ENCODE data around the gene P3H4.
"Not testable (repeated sequence)": the region's sequence is repeated elsewhere in the genome, so short reads cannot be mapped to it uniquely, and the experiment has no call there.

P3H4 gene

GRCh38 chr17:41811549-41812380 is at the start of gene P3H4:
P3H4 (minus strand) TSS chr17:41811949; CDS start chr17:41811915, 34 bp downstream.
- peak; percentile 85 for DNase-seq (ENCODE audit: low spot score)

- DNase-seq (ENCODE audit: low spot score): no peak
These were observed 48.6 kb upstream of the P3H4 start for GRCh38 chr17:41860254-41860931.

GRCh38 chr17:41851382-41851781 is 39.6 kb upstream of the P3H4 start:
- not testable (repeated sequence) for DNase-seq (ENCODE audit: low spot score)

- no peak for DNase-seq (ENCODE audit: low spot score)
These were observed 37.7 kb upstream of the P3H4 start for GRCh38 chr17:41849251-41849990.

- no peak for DNase-seq (ENCODE audit: low spot score)
These were observed 37.0 kb upstream of the P3H4 start for GRCh38 chr17:41848788-41849187.

GRCh38 chr17:41844971-41845370 is 33.2 kb upstream of the P3H4 start:
- DNase-seq (ENCODE audit: low spot score): no peak

GRCh38 chr17:41840781-41841180 is 29.0 kb upstream of the P3H4 start:
- not testable (repeated sequence) for DNase-seq (ENCODE audit: low spot score)

- not testable (repeated sequence) for DNase-seq (ENCODE audit: low spot score)
These were observed 27.7 kb upstream of the P3H4 start for GRCh38 chr17:41839448-41839847.

- DNase-seq (ENCODE audit: low spot score): no peak
These were observed 26.2 kb upstream of the P3H4 start, which contains the start of gene KLHL10 for GRCh38 chr17:41837761-41838538. KLHL10 (plus strand) TSS chr17:41837825; CDS start chr17:41837933, 108 bp downstream.

- no peak for DNase-seq (ENCODE audit: low spot score)
These were observed 24.9 kb upstream of the P3H4 start for GRCh38 chr17:41836550-41837196.

- DNase-seq (ENCODE audit: low spot score): peak; percentile 96
These were observed 24.2 kb upstream of the P3H4 start, which contains the start of gene NT5C3B for GRCh38 chr17:41835800-41836549. NT5C3B (minus strand) TSS chr17:41836232; CDS start chr17:41836193, 39 bp downstream.

- peak; percentile 43 for DNase-seq (ENCODE audit: low spot score)
These were observed 23.6 kb upstream of the P3H4 start for GRCh38 chr17:41835214-41835799.

- not testable (repeated sequence) for DNase-seq (ENCODE audit: low spot score)
These were observed 18.2 kb upstream of the P3H4 start for GRCh38 chr17:41829961-41830360.

GRCh38 chr17:41825175-41825845 is 13.6 kb upstream of the P3H4 start:
- no peak for DNase-seq (ENCODE audit: low spot score)

GRCh38 chr17:41824086-41824485 is 12.3 kb upstream of the P3H4 start:
- DNase-seq (ENCODE audit: low spot score): peak; percentile 72

GRCh38 chr17:41823580-41823979 is 11.8 kb upstream of the P3H4 start:
- DNase-seq (ENCODE audit: low spot score): no peak

GRCh38 chr17:41823141-41823524 is 11.4 kb upstream of the P3H4 start:
- no peak for DNase-seq (ENCODE audit: low spot score)

GRCh38 chr17:41822216-41823140 is 10.7 kb upstream of the P3H4 start:
- no peak for DNase-seq (ENCODE audit: low spot score)

All from AG08395 (cell line).